Measurements from ENCODE around the gene CASP7. TPM values are rescaled to one million over a fixed set of nuclear protein-coding genes. Genes with fewer than 3 reads are reported as not detected.

Gene CASP7
- total RNA-seq, 4 donors from 2014 or later: 10.2 to 15.7 (median 11.6) TPM

- intact Hi-C loops (cut with DNase I): no loop called here
- no peaks in the 10 kb centered on the region for H3K9me3 ChIP-seq
- H3K4me3 ChIP-seq: no peak overlapping the region
- no peaks in the 10 kb centered on the region for H3K27me3 ChIP-seq
- no peak overlapping the region for H3K27ac ChIP-seq (replicated peaks in 1 of 4)
- TF ChIP-seq POLR2A (IDR thresholded peaks at IDR 0.05; ENCODE audit: low read depth): no peak
- no peak for TF ChIP-seq EP300 (IDR thresholded peaks at IDR 0.05)
- TF ChIP-seq POLR2AphosphoS5 (IDR thresholded peaks at IDR 0.05): no peak
- no peak for TF ChIP-seq CTCF (IDR thresholded peaks at IDR 0.05)
- H3K4me1 ChIP-seq: no peaks in the 10 kb centered on the region
- peaks cover 22 to 73% (median 57%) of the 10 kb centered on the region in 4 donors for H3K36me3 ChIP-seq
- DNase-seq (ENCODE audit: extremely low spot score): no peak
- WGBS: 90% methylated on average over 8 of the region's 8 CpGs
Measured at GRCh38 chr10:113720386-113720785, 40.7 kb downstream of the CASP7 start.

DNA sequence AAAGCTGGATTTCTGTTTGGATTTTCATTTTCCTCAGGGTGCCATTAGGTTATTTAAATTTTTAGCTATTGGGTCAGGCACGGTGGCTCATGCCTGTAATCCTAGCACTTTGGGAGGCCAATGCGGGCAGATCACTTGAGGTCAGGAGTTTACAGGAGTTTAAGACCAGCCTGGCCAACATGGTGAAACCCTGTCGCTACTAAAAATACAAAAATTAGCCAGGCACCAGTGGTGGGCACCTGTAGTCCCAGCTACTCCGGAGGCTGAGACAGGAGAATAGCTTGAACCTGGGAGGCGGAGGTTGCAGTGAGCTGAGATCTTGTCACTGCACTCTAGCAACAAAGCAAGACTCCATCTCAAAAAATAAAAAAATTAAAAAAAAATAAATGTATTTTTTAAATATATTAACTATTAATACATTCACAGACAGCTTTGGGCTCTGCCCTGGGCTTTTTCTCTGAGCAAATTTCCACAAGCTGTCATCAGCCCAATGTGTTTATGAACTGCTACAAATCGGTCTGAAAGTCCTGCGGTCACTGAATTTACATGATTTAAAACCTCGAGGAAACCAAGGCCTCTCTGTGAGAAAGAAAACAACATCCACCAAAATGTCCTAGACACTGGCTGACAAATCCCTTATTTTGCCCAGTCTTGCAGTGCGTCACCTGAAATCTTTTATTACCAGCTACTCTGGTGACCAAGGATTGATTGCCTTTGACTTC is 52.6 kb downstream of the CASP7 start:
- Histone ChIP-seq H3K4me1 (peaks cover 0 to 56% (median 49%) of the 10 kb centered on the region in 4 donors), H3K27ac (replicated peaks in 1 of 4) (peak overlapping the region; percentile 21 to 69 (median 37)), H3K36me3 (peaks cover 20 to 31% (median 27%) of the 10 kb centered on the region in 4 donors), H3K4me3 (no peak overlapping the region), H3K27me3 (no peaks in the 10 kb centered on the region), H3K9me3 (peaks cover 0 to 3% (median 0%) of the 10 kb centered on the region in 4 donors)
- TF ChIP-seq POLR2A (IDR thresholded peaks at IDR 0.05; ENCODE audit: low read depth): no peak
- no peak for TF ChIP-seq CTCF (IDR thresholded peaks at IDR 0.05)
- TF ChIP-seq POLR2AphosphoS5 (IDR thresholded peaks at IDR 0.05): no peak
- no peak for DNase-seq (ENCODE audit: extremely low spot score)
- WGBS: 70% methylated on average over 9 of the region's 9 CpGs
- intact Hi-C loops (cut with DNase I): no loop called here

GRCh38 chr10:113732966-113733365 is 53.3 kb downstream of the CASP7 start:
- H3K27me3 ChIP-seq: no peaks in the 10 kb centered on the region
- 67% methylated on average over 4 of the region's 4 CpGs for WGBS
- TF ChIP-seq EP300 (IDR thresholded peaks at IDR 0.05) (no peak), CTCF (IDR thresholded peaks at IDR 0.05) (no peak), POLR2A (IDR thresholded peaks at IDR 0.05; ENCODE audit: low read depth) (no peak), POLR2AphosphoS5 (IDR thresholded peaks at IDR 0.05) (no peak)
- DNase-seq (ENCODE audit: extremely low spot score): no peak
- intact Hi-C loops (cut with DNase I): no loop called here
- H3K4me3 ChIP-seq: no peak overlapping the region
- peaks cover 19 to 25% (median 25%) of the 10 kb centered on the region in 4 donors for H3K36me3 ChIP-seq
- peaks cover 0 to 3% (median 0%) of the 10 kb centered on the region in 4 donors for H3K9me3 ChIP-seq
- peaks cover 0 to 56% (median 49%) of the 10 kb centered on the region in 4 donors for H3K4me1 ChIP-seq
- H3K27ac ChIP-seq (replicated peaks in 1 of 4): peak overlapping the region in 2 of 4 donors; percentile 22 to 69

- peaks cover 0 to 56% (median 49%) of the 10 kb centered on the region in 4 donors for H3K4me1 ChIP-seq
- peaks cover 0 to 3% (median 0%) of the 10 kb centered on the region in 4 donors for H3K9me3 ChIP-seq
- intact Hi-C loops (cut with DNase I): no loop called here
- TF ChIP-seq EP300 (IDR thresholded peaks at IDR 0.05): no peak
- TF ChIP-seq POLR2A (IDR thresholded peaks at IDR 0.05; ENCODE audit: low read depth): no peak
- no peak for TF ChIP-seq CTCF (IDR thresholded peaks at IDR 0.05)
- no peak for TF ChIP-seq POLR2AphosphoS5 (IDR thresholded peaks at IDR 0.05)
- DNase-seq (ENCODE audit: extremely low spot score): no peak
- H3K27me3 ChIP-seq: no peaks in the 10 kb centered on the region
- no peak overlapping the region for H3K4me3 ChIP-seq
- WGBS: 100% methylated on average over 4 of the region's 4 CpGs
- H3K36me3 ChIP-seq: peaks cover 15 to 18% (median 18%) of the 10 kb centered on the region in 4 donors
- no peak overlapping the region for H3K27ac ChIP-seq (replicated peaks in 1 of 4)
Measured at GRCh38 chr10:113733635-113734034, 53.9 kb downstream of the CASP7 start.
